Glutamatergic neuron (in vitro differentiated cells): ENCODE data around the gene SLC22A7. TPM values are rescaled to one million over a fixed set of nuclear protein-coding genes. Genes with fewer than 3 reads are reported as not detected.

Experiments
- DNase-seq: peaks from one replicate; pipeline ENCODE4 v3.0.0; 2022
- H3K27ac Mint-ChIP-seq: one replicate; pipeline ENCODE4 v1.8.0; 2020; ENCODE audit warnings: mild to moderate bottlenecking, mixed read lengths, inconsistent platforms; ENCODE audit not compliant: unreplicated experiment
- H3K27me3 Mint-ChIP-seq: one replicate; pipeline ENCODE4 v1.8.0; 2020; ENCODE audit warnings: mild to moderate bottlenecking, moderate library complexity, mixed read lengths, inconsistent platforms; ENCODE audit not compliant: unreplicated experiment
- H3K36me3 Mint-ChIP-seq: one replicate; pipeline ENCODE4 v1.8.0; 2020; ENCODE audit warnings: mild to moderate bottlenecking, mixed read lengths, inconsistent platforms; ENCODE audit not compliant: unreplicated experiment
- H3K4me1 Mint-ChIP-seq: one replicate; pipeline ENCODE4 v1.8.0; 2020; ENCODE audit warnings: mild to moderate bottlenecking, low read depth, mixed read lengths, inconsistent platforms; ENCODE audit not compliant: unreplicated experiment
- H3K4me3 Mint-ChIP-seq: one replicate; pipeline ENCODE4 v1.8.0; 2020; ENCODE audit warnings: mild to moderate bottlenecking, mixed read lengths, inconsistent platforms; ENCODE audit not compliant: unreplicated experiment
- H3K9me3 Mint-ChIP-seq: one replicate; pipeline ENCODE4 v1.8.0; 2020; ENCODE audit warnings: mild to moderate bottlenecking, moderate library complexity, mixed read lengths, inconsistent platforms; ENCODE audit not compliant: unreplicated experiment
- CTCF ChIP-seq: fragments of 200-600 bp; sonication (generic); IDR thresholded peaks from one replicate; pipeline ENCODE4 v1.5.0; 2021; ENCODE audit not compliant: partially characterized antibody, unreplicated experiment
- long read RNA-seq: library from polyadenylated mRNA; unstranded; transcript quantifications from one replicate; pipeline ENCODE4 v2.0.0, GENCODE V29; 2020; ENCODE audit not compliant: unreplicated experiment
- total RNA-seq: library from RNA; stranded (reverse); fragmentation: NEBNext Ultra II Directional; extraction: Animal tissue kit (Norgen Biotek cat#: 25700); gene quantifications from one replicate; pipeline ENCODE4 v1.2.1, GENCODE V29; 2021; ENCODE audit not compliant: unreplicated experiment

SLC22A7 gene
- 0.34 TPM for total RNA-seq
- long read RNA-seq, result 0 reads

GRCh38 chr6:43297644-43298564, at the start of gene SLC22A7:
SLC22A7 (plus strand) TSS chr6:43298260; CDS start chr6:43298359, 99 bp downstream.
- Mint-ChIP-seq H3K27ac (no peak within 1 kb of the TSS), H3K4me3 (no peak within 1 kb of the TSS), H3K9me3 (peaks cover 4% of the 10 kb centered on the region), H3K27me3 (peaks cover 7% of the 10 kb centered on the region), H3K4me1 (no peaks in the 10 kb centered on the region), H3K36me3 (no peaks in the 10 kb centered on the region)
- no peak for DNase-seq
- TF ChIP-seq CTCF, result no peak

GRCh38 chr6:43248791-43249190, 49.3 kb upstream of the SLC22A7 start:
- Mint-ChIP-seq H3K4me3 (no peak overlapping the region), H3K4me1 (peaks cover 17% of the 10 kb centered on the region), H3K36me3 (no peaks in the 10 kb centered on the region), H3K27ac (no peak overlapping the region), H3K9me3 (peaks cover 12% of the 10 kb centered on the region), H3K27me3 (peaks cover 19% of the 10 kb centered on the region)
- TF ChIP-seq CTCF, result no peak
- DNase-seq, result no peak

GRCh38 chr6:43250992-43251373, 47.1 kb upstream of the SLC22A7 start:
- peak; percentile 67 for DNase-seq
- H3K27me3 Mint-ChIP-seq, result peaks cover 21% of the 10 kb centered on the region
- peaks cover 19% of the 10 kb centered on the region for H3K4me1 Mint-ChIP-seq
- no peak for TF ChIP-seq CTCF
- peaks cover 16% of the 10 kb centered on the region for H3K9me3 Mint-ChIP-seq
- H3K27ac Mint-ChIP-seq, result peak overlapping the region; percentile 90
- H3K4me3 Mint-ChIP-seq, result peak overlapping the region; percentile 82
- H3K36me3 Mint-ChIP-seq, result peaks cover 6% of the 10 kb centered on the region

- Mint-ChIP-seq H3K4me3 (no peak overlapping the region), H3K27ac (no peak overlapping the region), H3K4me1 (peaks cover 17% of the 10 kb centered on the region), H3K36me3 (peaks cover 13% of the 10 kb centered on the region), H3K9me3 (peaks cover 18% of the 10 kb centered on the region), H3K27me3 (peaks cover 16% of the 10 kb centered on the region)
- TF ChIP-seq CTCF, result no peak
- DNase-seq, result no peak
Measured at GRCh38 chr6:43253401-43253800, 44.7 kb upstream of the SLC22A7 start.
